AG09319 (cell line): ENCODE results near the gene RETREG2.

Experiments used
- DNase-seq: peaks from one replicate; pipeline ENCODE4 v3.0.0-alpha.2; 2010; ENCODE audit warnings: low read depth; ENCODE audit errors: extremely low read depth
- TF ChIP-seq, protein P1 (sequence below): IDR thresholded peaks from 2 replicates; pipeline ENCODE4 v1.5.1; 2011; ENCODE audit warnings: low read depth, mild to moderate bottlenecking, inconsistent platforms, low read length, moderate library complexity

Gene RETREG2

DNA sequence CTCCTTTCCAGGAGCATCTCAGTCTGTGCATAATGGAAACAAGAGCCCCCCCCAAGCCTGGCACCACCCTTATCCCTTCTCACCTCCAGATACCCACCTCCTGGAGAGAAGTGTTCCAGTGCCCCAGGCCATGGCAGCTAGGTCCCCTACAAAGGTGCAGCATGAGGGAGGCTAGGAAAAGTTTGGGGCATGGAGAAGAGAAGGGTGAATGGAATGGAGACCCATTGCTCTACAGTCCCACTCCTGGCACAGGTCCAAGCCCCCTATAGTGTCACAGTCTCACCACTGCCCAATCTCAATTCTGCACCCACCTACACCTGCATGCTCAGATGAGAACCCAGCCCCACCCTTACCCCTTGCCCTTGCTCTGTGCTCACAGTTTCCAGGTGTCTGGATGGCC lies 9.1 kb upstream of the RETREG2 start:
- no peak for DNase-seq
- TF ChIP-seq, protein P1, sequence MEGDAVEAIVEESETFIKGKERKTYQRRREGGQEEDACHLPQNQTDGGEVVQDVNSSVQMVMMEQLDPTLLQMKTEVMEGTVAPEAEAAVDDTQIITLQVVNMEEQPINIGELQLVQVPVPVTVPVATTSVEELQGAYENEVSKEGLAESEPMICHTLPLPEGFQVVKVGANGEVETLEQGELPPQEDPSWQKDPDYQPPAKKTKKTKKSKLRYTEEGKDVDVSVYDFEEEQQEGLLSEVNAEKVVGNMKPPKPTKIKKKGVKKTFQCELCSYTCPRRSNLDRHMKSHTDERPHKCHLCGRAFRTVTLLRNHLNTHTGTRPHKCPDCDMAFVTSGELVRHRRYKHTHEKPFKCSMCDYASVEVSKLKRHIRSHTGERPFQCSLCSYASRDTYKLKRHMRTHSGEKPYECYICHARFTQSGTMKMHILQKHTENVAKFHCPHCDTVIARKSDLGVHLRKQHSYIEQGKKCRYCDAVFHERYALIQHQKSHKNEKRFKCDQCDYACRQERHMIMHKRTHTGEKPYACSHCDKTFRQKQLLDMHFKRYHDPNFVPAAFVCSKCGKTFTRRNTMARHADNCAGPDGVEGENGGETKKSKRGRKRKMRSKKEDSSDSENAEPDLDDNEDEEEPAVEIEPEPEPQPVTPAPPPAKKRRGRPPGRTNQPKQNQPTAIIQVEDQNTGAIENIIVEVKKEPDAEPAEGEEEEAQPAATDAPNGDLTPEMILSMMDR = no peak

DNA sequence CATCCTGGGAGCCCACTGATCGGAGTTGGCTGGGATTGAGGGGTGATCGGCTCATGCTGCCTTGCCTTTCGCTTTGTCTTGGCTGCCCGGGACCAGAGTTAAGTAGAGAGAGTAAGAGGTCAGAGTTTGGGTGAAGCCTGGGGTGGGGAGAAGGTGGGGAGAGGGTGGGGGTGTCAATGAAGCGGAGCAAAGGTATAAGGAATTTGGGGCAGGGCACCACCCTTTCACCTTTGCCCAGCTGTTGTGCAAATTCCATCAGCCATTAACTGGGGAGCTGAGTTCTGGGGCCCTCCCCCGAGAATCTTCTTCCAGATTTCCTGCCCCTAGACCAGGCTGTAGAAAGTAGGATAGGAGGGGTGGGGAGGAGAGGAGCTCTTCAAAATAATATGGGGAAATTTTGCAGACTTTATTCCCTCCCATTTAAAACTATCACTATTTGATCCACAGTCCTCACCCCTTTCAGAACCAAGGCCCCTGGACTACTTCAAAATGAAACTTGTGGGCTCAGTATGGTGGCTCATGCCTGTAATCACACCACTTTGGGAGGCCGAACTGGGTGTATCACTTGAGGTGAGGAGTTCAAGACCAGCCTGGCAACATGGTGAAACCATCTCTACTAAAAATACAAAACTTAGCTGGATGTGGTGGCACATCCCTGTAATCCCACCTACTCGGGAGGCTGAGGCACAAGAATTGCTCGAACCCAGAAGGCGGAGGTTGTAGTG lies 8.0 kb upstream of the RETREG2 start, which contains the start of gene SLC23A3:
TSS of gene SLC23A3 (minus strand) at position 100 of the 725 bp plus-strand sequence. CDS start at position 55, 45 bp downstream.
- TF ChIP-seq, protein P1 = no peak
- no peak for DNase-seq

DNA sequence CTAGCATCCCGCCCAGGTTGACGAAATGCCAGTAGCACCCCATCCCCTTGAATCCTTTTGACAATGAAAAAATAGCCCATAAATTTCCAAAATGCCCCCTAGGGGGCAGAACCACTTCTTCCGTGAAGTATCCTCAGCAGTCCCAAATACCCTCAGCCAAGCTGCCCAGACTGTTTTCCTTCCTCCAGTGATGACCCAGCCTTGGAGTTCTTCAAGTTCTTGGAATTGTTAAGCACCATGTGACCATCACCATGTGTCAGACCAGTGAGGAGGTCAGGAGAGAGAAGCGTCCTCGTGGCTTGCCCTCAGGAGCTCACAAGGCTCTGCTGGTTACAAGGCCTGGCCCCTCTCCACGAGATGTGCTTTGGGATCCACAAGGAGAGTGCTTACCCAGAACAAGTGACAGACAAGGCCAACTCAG lies 6.8 kb upstream of the RETREG2 start:
- TF ChIP-seq, protein P1 = peak; percentile 69
- peak; percentile 63 for DNase-seq

DNA sequence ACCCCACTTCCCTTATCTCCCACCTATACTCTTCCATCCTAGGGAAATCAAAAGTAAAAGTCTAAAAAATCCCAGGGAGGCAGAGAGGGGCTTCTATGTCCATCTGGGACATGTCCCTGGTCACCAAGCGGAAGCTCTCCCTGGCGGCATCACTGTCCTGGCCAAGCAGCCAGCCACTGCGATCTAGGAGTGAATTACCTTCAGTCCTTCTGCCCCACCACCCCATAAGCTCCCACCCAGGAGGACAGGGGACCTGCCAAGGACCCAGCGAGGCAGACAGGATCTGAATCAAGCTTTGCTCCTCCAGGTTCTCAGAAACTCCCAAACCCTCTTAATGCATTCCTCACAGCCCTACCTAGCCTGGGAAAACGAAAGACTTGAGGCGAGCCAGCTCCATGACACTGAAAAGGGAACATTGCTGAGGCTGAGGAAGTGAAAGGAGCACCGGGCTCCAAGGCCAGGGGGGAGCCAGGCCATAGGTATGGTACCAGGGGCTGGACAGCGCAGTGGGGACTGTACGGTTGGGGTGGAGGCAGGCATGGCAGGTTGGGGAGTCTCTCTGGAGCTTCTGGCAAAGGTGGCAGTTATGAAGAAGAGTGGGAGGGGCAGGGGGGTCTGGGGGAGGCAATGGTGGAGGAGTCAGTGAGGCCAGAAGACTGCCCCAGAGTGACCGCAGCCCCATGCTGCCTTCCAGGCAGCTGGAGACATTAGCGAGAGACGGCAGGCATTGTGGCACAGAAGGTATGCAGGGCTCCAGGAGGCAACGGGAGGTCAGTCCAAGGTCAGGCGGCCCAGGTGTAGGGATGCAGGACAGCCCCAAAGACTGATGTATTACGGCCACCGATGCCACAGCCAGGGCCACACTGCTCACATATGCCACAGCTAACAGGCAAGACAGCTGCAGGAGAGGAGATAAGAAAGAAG lies 5.6 kb upstream of the RETREG2 start:
- DNase-seq = no peak
- TF ChIP-seq, protein P1 = no peak

DNA sequence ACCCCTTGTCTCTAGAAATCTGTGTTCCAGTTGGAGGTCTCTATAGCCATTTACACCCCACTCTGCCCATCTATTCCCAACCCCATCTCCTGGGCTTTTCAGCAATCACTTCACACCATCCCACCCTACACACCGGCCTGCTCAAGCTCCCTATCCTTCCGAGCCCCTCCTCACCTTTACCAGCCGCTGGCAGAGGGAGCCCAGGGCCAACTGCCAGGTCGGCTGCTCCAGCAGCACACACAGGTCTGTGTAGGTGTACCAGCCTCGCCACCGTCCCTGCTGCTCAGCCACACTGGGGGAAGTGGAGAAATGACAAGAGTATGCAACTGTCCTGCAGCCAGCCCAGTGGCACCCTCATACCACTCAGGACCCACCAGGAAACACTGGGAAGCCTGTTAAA lies 4.9 kb upstream of the RETREG2 start:
- DNase-seq = no peak

DNA sequence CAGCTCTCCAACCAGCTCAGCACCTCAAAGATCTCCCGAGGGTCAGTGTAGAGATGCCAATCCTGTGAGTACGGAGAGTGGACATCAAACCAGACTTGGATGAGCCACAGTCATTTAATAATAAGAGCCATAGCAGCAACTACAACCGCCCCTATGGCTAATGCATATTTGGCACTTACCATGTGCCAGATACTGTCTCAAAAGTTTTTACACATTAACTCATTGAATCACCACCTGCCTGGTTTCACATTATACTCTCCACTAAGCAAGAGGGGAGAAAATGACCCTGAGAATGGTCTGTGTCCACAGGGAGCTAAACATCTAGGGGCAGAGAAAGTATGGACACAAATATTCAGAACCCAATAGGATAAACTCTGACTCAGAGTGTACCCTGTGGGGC lies 3.9 kb upstream of the RETREG2 start:
- no peak for DNase-seq
- TF ChIP-seq, protein P1 = no peak

More for the DNA sequence above, 4.9 kb upstream of the RETREG2 start:
- TF ChIP-seq, protein P1 = no peak

DNA sequence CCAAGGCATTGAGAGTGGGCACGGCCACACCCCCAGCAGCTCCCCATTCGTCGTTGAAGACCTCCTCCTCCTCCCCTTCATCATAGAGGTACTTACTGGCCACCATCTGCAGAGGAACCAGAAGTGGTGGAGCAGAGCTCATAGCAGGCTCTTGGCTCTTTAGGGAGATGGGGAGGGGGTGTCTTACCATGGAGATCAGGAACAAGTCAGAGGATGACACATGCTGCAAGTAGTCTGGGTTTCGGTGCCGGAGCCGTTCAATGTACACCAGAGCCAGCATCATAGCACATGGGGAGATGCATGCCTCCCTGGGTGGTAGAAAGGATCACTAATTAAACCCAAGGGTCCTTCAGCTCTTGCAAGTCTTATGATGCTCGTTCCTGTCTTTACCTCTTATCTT lies 3.3 kb upstream of the RETREG2 start:
- DNase-seq = no peak
- TF ChIP-seq, protein P1 = no peak
